ENCODE measurements around the gene KLHL1.

KLHL1 gene

GRCh38 chr13:69677343-69677742 lies 430.9 kb downstream of the KLHL1 start:
- no peak for DNase-seq

- no peak for DNase-seq
These were observed 432.0 kb downstream of the KLHL1 start for GRCh38 chr13:69676286-69676685.

GRCh38 chr13:69660155-69660554 lies 448.1 kb downstream of the KLHL1 start:
- DNase-seq: no peak

- no peak for DNase-seq
These were observed 450.6 kb downstream of the KLHL1 start for GRCh38 chr13:69657676-69658075.

- DNase-seq: no peak
These were observed 453.9 kb downstream of the KLHL1 start for GRCh38 chr13:69654392-69654791.
